ENCODE data around the gene LRIF1.

The LRIF1 gene

DNA sequence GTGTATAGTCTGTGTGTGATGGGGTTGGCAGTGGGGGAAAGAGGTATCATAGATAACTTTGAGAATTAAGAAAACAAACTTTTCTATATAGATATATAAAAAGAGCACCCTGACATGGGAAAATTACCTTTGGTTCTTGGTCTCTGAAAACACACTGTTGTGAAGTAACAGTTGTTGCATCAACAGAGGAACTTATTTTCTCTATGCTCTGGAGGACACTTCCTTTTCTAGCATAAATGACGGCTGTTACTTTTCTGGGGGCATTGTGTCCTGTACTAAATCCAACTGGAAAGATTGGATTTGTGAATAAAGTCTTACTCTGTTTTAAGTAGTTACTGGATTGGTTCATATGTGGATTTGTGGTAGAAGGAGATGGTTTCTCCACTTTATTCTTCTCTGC lies 12.6 kb downstream of the LRIF1 start:
- Histone ChIP-seq H3K27ac (replicated peaks) (peak overlapping the region; percentile 37), H3K27me3 (ENCODE audit: insufficient read depth, poor library complexity, severe bottlenecking) (no peaks in the 10 kb centered on the region), H3K4me3 (replicated peaks; ENCODE audit: insufficient read depth, low read length) (no peak overlapping the region)
- TF ChIP-seq SPI1 (IDR thresholded peaks at IDR 0.05; ENCODE audit: borderline replicate concordance, low read depth): peak; percentile 73; the same call in 1 of the 2 replicates
- no peak for TF ChIP-seq REST (IDR thresholded peaks at IDR 0.05; ENCODE audit: insufficient replicate concordance, low read depth)
- no peak for TF ChIP-seq CTCF (IDR thresholded peaks at IDR 0.05; ENCODE audit: insufficient read depth, low read length)
- peak; percentile 43 to 52 for DNase-seq (ENCODE audit: low read depth in 1 of 2, low spot score in 1 of 2)

DNA sequence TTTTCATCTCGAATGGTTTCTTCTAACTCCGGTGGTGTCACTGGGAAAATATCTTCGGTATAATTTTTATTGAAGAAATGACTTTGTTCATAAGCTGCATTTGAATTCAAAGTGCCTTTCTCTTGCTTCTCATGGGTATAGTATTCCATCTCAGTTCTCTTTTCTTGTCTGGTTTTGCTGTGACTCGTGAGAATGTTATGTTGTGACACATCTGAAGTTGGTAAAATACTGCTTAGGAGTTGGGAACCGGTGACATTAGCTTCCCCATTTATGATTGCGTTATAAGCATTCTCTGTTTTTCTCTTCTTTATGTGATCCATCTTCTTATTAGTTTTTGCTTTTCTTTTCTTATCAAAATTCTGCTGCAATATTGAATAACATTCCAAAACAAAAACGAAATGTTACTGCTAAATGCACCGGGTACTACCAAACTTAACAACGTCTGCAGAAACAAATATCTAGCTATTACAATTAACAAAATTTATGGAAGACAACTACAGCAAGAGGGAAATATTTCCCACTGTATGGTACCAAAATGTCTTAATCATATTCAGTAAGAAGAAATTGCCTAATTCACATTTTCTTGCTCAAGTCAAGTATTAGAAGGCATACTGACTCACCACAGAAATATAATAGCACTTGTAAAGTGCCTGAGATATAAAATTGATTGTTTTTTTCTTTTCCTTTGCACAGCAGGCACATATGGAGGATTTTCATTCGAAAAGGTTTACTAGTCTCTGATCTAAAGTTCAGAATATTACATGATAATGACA lies 15.5 kb downstream of the LRIF1 start:
- peak overlapping the region; percentile 33 for H3K27ac ChIP-seq (replicated peaks)
- H3K4me3 ChIP-seq (replicated peaks; ENCODE audit: insufficient read depth, low read length): no peak overlapping the region
- TF ChIP-seq REST (IDR thresholded peaks at IDR 0.05; ENCODE audit: insufficient replicate concordance, low read depth) (no peak), SPI1 (IDR thresholded peaks at IDR 0.05; ENCODE audit: borderline replicate concordance, low read depth) (peak; percentile 67; the same call in 1 of the 2 replicates), POLR2AphosphoS5 (IDR thresholded peaks at IDR 0.05; ENCODE audit: low read depth) (no peak)
- DNase-seq (ENCODE audit: low read depth in 1 of 2, low spot score in 1 of 2): peak; percentile 64 to 66
- no peaks in the 10 kb centered on the region for H3K27me3 ChIP-seq (ENCODE audit: insufficient read depth, poor library complexity, severe bottlenecking)

- TF ChIP-seq REST (IDR thresholded peaks at IDR 0.05; ENCODE audit: insufficient replicate concordance, low read depth) (no peak), SPI1 (IDR thresholded peaks at IDR 0.05; ENCODE audit: borderline replicate concordance, low read depth) (no peak), POLR2AphosphoS5 (IDR thresholded peaks at IDR 0.05; ENCODE audit: low read depth) (no peak), CTCF (IDR thresholded peaks at IDR 0.05; ENCODE audit: insufficient read depth, low read length) (no peak), GABPA (IDR thresholded peaks at IDR 0.05; ENCODE audit: low read depth) (no peak)
- no peak for DNase-seq (ENCODE audit: low read depth in 1 of 2, low spot score in 1 of 2)
These were observed 18.1 kb downstream of the LRIF1 start for GRCh38 chr1:110945626-110946025.

More at GRCh38 chr1:110945626-110946025, 18.1 kb downstream of the LRIF1 start:
- H3K27ac ChIP-seq (replicated peaks): no peak overlapping the region
- no peak overlapping the region for H3K4me3 ChIP-seq (replicated peaks; ENCODE audit: insufficient read depth, low read length)
- H3K27me3 ChIP-seq (ENCODE audit: insufficient read depth, poor library complexity, severe bottlenecking): no peaks in the 10 kb centered on the region
